HG03565 (cell line): ENCODE results near the gene ATXN2.
"Not testable (repeated sequence)": the region's sequence is repeated elsewhere in the genome, so short reads cannot be mapped to it uniquely, and the experiment has no call there.

Experiments used
- ATAC-seq: cut with Tn5 transposase; IDR thresholded peaks from one replicate; pipeline ENCODE4 v1.9.1; 2021; ENCODE audit warnings: mild to moderate bottlenecking, moderate library complexity; ENCODE audit not compliant: unreplicated experiment

Gene ATXN2

DNA sequence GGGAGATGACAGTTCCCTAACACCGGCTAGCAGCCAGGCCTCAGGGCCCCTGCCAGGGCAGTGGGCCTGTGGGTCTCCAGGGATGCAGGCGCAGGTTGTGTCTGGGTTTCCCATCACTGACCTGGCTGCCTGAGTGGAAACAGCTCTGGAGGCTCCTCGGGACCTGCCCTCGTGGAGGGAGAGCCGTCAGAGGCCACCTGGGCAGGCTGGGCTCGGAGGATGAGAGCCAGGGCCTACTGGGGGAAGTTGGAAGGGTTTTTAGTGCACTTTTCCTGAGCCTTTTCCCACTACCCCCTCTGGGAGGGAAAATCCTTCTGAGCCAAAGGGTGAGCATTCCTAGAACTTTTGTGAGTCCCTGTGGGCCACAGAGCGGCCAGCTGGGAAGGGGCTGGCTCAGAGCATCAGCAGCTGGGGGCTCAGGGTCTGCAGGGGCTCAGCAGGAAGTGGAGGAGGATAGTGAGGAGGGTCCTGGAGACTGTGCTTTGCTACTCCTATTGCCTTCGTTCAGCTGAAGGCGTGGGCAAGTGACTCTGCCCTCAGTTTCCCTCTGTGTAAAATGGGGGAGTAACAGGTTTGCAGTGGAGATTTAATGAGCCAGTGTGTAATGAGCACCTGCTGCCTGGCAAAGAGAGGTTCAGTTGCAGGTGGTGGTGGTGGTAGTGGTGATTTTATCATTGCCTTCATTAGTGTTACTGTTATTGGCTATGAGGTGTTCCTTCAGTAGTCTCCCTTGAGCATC, 191.6 kb downstream of the ATXN2 start:
- ATAC-seq, result no peak

DNA sequence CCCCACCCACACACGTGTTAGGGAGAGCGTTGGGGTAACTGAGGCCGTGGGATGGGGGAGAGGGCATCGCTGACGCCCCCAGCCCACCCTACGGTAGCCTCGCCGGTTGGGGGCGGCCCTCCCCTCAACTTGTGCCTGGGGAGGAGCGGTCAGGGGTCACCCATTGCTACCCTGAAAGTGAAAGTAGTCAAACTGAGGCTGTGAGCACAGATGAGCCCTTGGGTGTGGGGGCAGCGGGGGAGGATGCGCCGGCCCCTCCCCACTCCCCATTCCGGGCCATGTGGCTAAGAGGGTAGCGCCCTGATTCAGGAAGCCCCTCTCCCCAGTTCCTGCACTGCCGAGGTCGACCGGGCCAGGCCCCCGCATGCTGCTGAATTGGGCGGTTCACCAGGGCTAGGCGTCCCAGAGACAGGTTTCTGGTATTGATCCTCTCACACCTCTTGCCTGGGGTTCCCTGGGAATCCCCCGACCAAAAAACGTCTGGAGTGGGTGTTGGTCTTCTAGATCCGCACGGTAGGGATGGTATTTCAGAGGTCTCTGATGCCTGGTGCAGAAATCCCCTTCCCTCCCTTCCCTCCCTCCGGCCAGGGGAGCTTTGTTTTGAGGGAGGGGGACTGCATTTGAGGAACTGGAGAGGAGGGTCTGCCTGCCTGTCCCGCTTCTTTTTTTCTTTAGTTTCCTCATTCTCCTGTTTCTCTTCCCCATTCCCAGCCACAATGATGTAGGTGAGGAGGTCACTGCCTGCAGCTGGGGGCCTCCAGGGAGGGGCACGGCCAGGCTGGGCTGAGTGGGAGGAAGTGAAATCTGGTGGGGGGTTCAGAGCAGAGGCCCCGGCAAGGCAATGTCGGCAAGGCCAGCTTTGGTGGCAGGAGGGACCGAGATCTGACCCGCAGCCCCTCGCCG, 192.4 kb downstream of the ATXN2 start:
- no peak for ATAC-seq

DNA sequence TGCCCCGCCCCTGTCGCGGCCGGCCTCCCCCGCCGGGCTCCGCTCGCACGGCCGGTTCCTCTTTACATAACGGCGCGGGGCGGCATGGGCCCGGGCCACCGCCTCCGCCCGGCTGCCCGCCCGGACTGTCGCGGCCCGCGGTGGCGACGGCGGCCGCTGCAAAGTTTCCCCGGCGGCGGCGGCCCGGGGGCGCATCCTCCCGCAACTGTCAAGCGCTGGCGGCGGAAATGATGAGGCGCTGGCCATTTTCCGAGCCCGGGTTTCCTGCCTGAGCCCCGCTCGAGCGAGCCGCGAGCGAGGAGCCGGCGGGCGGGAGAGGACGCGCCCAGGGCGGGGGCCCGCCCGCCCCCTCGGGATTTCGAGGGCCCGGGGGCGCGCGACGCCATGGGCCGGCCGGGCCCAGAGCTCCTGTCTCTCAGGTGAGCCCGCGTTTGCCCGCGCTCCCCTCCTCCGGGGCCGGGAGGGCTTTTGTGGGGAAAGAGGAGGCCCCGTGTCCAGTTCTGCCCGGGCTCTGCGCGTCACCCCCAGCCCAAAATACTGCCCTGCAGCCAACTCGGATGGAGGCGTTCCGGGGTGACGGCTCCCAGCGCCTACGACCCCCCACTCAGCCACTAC, 193.1 kb downstream of the ATXN2 start, which contains the start of gene SH2B3:
SH2B3 (plus strand) TSS at position 65 of the 615 bp plus-strand sequence. CDS start 12,223 bp downstream, outside the sequence.
- no peak for ATAC-seq

DNA sequence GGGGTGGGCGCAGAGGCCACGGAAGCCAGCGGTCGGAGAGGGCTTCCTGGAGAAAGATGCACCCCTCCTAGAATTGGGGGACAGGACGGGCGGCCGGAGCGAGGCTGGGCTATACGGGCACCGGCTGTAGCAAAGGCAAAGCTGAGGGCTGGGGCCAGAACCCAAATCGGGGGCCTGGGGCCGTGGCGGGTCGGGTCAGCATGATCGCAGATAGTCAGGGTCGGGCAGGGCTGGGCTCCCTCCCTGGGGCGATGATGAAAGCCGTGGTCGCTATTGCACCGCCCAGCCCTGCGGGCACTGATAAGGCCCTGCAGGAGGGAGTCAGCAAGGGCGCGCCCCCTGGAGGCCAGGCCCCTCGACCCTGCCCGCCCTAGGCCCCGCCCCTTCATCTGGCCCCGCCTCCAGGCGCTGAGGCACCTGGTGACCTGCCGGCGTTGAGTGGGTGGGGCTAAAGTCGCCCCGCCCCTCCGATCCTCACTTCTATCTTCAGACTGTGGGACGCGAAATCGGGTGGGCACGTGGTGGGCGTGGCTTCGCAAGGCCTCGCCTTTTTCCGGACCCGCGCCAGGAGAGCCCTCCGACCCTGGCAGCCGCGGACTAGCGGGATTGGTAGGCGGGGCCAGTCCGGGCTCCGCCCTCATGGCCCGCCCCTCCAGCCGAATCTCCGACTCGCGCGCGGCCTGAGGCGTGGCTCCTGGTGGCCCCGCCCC, 193.8 kb downstream of the ATXN2 start:
- peak; percentile 52 for ATAC-seq

DNA sequence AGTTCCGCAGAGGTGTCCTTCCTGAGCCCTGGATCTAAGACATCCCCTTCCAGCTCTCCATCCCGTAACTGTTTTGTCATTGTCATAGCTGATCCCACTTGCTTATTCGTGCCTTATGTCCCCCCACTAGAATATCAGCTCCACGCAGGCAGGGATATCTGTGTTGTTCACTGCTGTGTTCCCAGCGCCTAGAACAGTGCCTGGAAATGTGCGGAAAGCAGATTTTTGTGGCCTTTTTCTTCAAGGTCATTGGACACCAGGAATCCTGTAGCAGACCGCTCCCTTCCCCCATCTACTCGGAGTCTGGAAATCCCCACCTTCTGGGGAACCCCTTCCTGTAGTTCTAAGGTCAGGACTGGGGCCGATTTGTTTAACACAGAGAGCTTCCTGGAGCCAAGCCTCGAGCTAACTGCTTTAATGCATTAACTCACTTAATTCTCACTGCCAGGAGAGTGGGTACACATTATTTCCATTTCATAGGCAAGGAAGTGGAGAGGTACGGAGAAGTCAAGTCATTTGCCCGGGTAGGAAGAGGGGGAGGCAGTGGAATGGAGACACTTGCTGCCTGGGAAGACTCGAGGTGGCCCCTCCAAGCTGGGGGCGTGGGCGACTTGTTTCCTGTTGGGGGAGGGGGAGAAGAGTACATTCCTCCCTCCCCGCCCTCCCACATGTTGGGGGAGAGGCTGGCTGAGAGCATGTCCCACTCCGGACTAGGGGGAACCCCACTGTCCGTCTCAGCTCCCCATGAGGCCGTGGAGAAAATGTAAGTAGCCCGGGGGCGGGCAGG, 194.6 kb downstream of the ATXN2 start:
- no peak for ATAC-seq

DNA sequence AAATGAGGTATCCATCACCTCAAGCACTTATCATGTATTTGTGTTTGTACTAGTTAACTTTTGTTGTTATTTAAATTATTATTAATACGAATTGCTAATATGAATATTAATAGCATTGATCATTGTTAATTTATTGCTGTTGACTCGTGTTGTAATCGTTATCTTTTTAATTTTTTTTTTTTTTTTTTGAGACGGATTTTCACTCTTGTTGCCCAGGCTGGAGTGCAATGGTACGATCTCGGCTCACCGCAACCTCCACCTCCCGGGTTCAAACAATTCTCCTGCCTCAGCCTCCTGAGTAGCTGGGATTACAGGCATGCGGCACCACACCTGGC, 196.7 kb downstream of the ATXN2 start:
- not testable (repeated sequence) for ATAC-seq
